Lower leg skin (tissue), 4 donors: ENCODE results near the gene AADACL3. TPM values are rescaled to one million over a fixed set of nuclear protein-coding genes. Genes with fewer than 3 reads are reported as not detected.

Source experiments
- DNase-seq, 2 donors: peaks; one replicate each; pipeline ENCODE4 v3.0.0-alpha.2; 2019; ENCODE audit warnings: low spot score in 2 of 2
- H3K4me3 ChIP-seq: fragments of 200-600 bp; sonication (generic); 2 replicates; pipeline ENCODE4 v1.5.1; 2017; ENCODE audit warnings: mild to moderate bottlenecking, low read depth; ENCODE audit not compliant: poor library complexity, severe bottlenecking
- CTCF ChIP-seq, 3 donors: fragments of 450-650 bp; IDR thresholded peaks; one replicate each; pipeline ENCODE4 v1.5.1; 2016; ENCODE audit warnings: antibody characterized with exemption in 3 of 3, mild to moderate bottlenecking in 3 of 3, moderate library complexity in 2 of 3
- POLR2A ChIP-seq, 2 donors: fragments of 450-650 bp; IDR thresholded peaks; one replicate each; pipeline ENCODE4 v1.6.1; 2016 to 2017; ENCODE audit warnings: antibody characterized with exemption in 2 of 2, mild to moderate bottlenecking in 1 of 2, moderate library complexity in 1 of 2
- WGBS, 2 donors: methylation state at CpG; one replicate each; pipeline ENCODE4 v1.1.5; 2018; 5-methylcytosine and 5-hydroxymethylcytosine counted together
- intact Hi-C: fragments of 100-400 bp; cut with DNase I; formaldehyde crosslinking; loops from one replicate; pipeline ENCODE4 v1.15.0; 2023; ENCODE audit warnings: low total_unique reads
- total RNA-seq, 4 donors: library from RNA; depleted of rRNA; stranded (reverse); fragments of >200 nt; gene quantifications; one replicate each; pipeline ENCODE4 v1.1.0, GENCODE V29; 2016

The AADACL3 gene
- total RNA-seq, 4 donors from 2014 or later, result 1.1 to 54.6 (median 27.2) TPM

- DNase-seq, result peak in 1 of 2 donors; percentile 67
- TF ChIP-seq CTCF (IDR thresholded peaks at IDR 0.05), result no peak
- no peak for TF ChIP-seq POLR2A (IDR thresholded peaks at IDR 0.05)
- no peak overlapping the region for H3K4me3 ChIP-seq
- 84 to 88% methylated on average over 13 of the region's 15 CpGs for WGBS, 2 donors
- intact Hi-C loops, result no loop called here
Measured at GRCh38 chr1:12776801-12777557, 61.1 kb downstream of the AADACL3 start.

Other genes starting within 250 kb of the AADACL3 start
- 100 to 1,000 TPM in 3 of 4 donors, 10 to 100 TPM in 1; 92.4 to 130 (median 107) TPM for gene DHRS3, start 97.9 kb upstream of the AADACL3 start, total RNA-seq
- gene AADACL4, start 72.0 kb upstream of the AADACL3 start, total RNA-seq, result under 1 TPM in 1 of 4 donors, not detected in 3; 0.59 TPM
- under 1 TPM in 2 of 4 donors, not detected in 2; 0.13 to 0.27 TPM for gene CFAP107, start 30.1 kb downstream of the AADACL3 start, total RNA-seq
- gene PRAMEF12, start 57.6 kb downstream of the AADACL3 start, total RNA-seq, result not detected
- gene PRAMEF1, start 75.3 kb downstream of the AADACL3 start, total RNA-seq, result not detected
- not detected for gene PRAMEF11, start 115.3 kb downstream of the AADACL3 start, total RNA-seq
- not detected for gene HNRNPCL1, start 132.6 kb downstream of the AADACL3 start, total RNA-seq
- not detected for gene PRAMEF2, start 141.0 kb downstream of the AADACL3 start, total RNA-seq
- not detected for gene PRAMEF4, start 170.1 kb downstream of the AADACL3 start, total RNA-seq
- gene PRAMEF10, start 182.2 kb downstream of the AADACL3 start, total RNA-seq, result not detected
- gene PRAMEF7, start 200.5 kb downstream of the AADACL3 start, total RNA-seq, result not detected
- not detected for gene PRAMEF6, start 231.5 kb downstream of the AADACL3 start, total RNA-seq